WTC11 (cell line): Measurements from ENCODE around the gene ZNF385A. TPM values are rescaled to one million over a fixed set of nuclear protein-coding genes. Genes with fewer than 3 reads are reported as not detected.

ENCODE experiments used
- ATAC-seq: fragments of 200-7000 bp; cut with Tn5 transposase; 2 replicates; pipeline ENCODE4 v1.10.0; 2021; ENCODE audit warnings: mild to moderate bottlenecking, moderate library complexity
- CTCF ChIA-PET: fragments of 300-600 bp; sonication (Branson Sonifier 250); formaldehyde crosslinking; loops from one replicate; lab custom pipeline; 2021; ENCODE audit warnings: antibody characterized with exemption; lab: Charles Lee
- POLR2A ChIA-PET: fragments of 350-600 bp; sonication (Branson Sonifier 250); formaldehyde crosslinking; loops from one replicate; lab custom pipeline; 2021; ENCODE audit warnings: antibody characterized with exemption; lab: Charles Lee
- DNase-seq: peaks from one replicate; pipeline ENCODE4 v3.0.0; 2021; ENCODE audit warnings: low spot score
- H3K27ac Mint-ChIP-seq: 2 replicates; pipeline ENCODE4 v1.8.0; 2021; ENCODE audit warnings: mixed read lengths
- H3K27me3 Mint-ChIP-seq: 2 replicates; pipeline ENCODE4 v1.8.0; 2021; ENCODE audit warnings: low read depth, mild to moderate bottlenecking, moderate library complexity, mixed read lengths
- H3K36me3 Mint-ChIP-seq: 2 replicates; pipeline ENCODE4 v1.8.0; 2021; ENCODE audit warnings: mixed read lengths
- H3K4me1 Mint-ChIP-seq: 2 replicates; pipeline ENCODE4 v1.8.0; 2022; ENCODE audit warnings: mixed read lengths
- H3K4me3 Mint-ChIP-seq: 2 replicates; pipeline ENCODE4 v1.8.0; 2021; ENCODE audit warnings: mild to moderate bottlenecking, moderate library complexity, mixed read lengths
- H3K9me3 Mint-ChIP-seq: 2 replicates; pipeline ENCODE4 v1.8.0; 2021; ENCODE audit warnings: mixed read lengths
- AFF4 ChIP-seq: sonication (generic); formaldehyde crosslinking; IDR thresholded peaks from 2 replicates; pipeline ENCODE4 v1.8.1; 2023; ENCODE audit warnings: mild to moderate bottlenecking, missing genetic modification reagents, borderline replicate concordance
- CTCF ChIP-seq: fragments of 200-600 bp; IDR thresholded peaks from 2 replicates; pipeline ENCODE4 v1.8.0; 2022; ENCODE audit warnings: antibody characterized with exemption
- FOXP4 ChIP-seq: sonication (generic); formaldehyde crosslinking; IDR thresholded peaks from 2 replicates; pipeline ENCODE4 v1.8.0; 2022; ENCODE audit warnings: mild to moderate bottlenecking, missing genetic modification reagents
- GABPB1 ChIP-seq: sonication (generic); formaldehyde crosslinking; IDR thresholded peaks from 2 replicates; pipeline ENCODE4 v1.8.1; 2023; ENCODE audit warnings: mild to moderate bottlenecking, missing genetic modification reagents
- HMGA2 ChIP-seq: fragments of 250-450 bp; sonication (Bioruptor Pico); IDR thresholded peaks from 2 replicates; pipeline ENCODE4 v1.4.0; 2021; ENCODE audit warnings: mild to moderate bottlenecking, moderate library complexity
- MAX ChIP-seq: sonication (generic); formaldehyde crosslinking; IDR thresholded peaks from 2 replicates; pipeline ENCODE4 v1.8.0; 2022; ENCODE audit warnings: mild to moderate bottlenecking, missing genetic modification reagents
- MYBL2 ChIP-seq: sonication (generic); formaldehyde crosslinking; IDR thresholded peaks from 2 replicates; pipeline ENCODE4 v1.8.1; 2023; ENCODE audit warnings: mild to moderate bottlenecking, moderate library complexity, missing genetic modification reagents
- NFATC4 ChIP-seq: fragments of 250-450 bp; sonication (Bioruptor Pico); IDR thresholded peaks from 2 replicates; pipeline ENCODE4 v1.9.0; 2021; ENCODE audit warnings: mild to moderate bottlenecking
- ZNF219 ChIP-seq: sonication (generic); formaldehyde crosslinking; IDR thresholded peaks from 2 replicates; pipeline ENCODE4 v1.8.0; 2023; ENCODE audit warnings: missing genetic modification reagents, mild to moderate bottlenecking, borderline replicate concordance
- total RNA-seq: library from RNA; stranded (reverse); gene quantifications from 3 replicates; pipeline ENCODE4 v1.2.3, GENCODE V29; 2021

Gene ZNF385A
- total RNA-seq, 1 experiment from 2014 or later: 23.5 TPM

- TF ChIP-seq MYBL2 (CRISPR knock-in tag): no peak
- TF ChIP-seq MAX: no peak
- no peak for TF ChIP-seq FOXP4 (CRISPR knock-in tag)
- TF ChIP-seq NFATC4: no peak
- no peak for TF ChIP-seq HMGA2
- TF ChIP-seq GABPB1: no peak
Observed at GRCh38 chr12:54356228-54356627, 28.3 kb downstream of the ZNF385A start (continued).

GRCh38 chr12:54355104-54355815, 29.3 kb downstream of the ZNF385A start:
- H3K4me3 Mint-ChIP-seq: peak overlapping the region; percentile 22

More at GRCh38 chr12:54355104-54355815, 29.3 kb downstream of the ZNF385A start:
- ATAC-seq: no peak
- H3K4me1 Mint-ChIP-seq: peaks cover 36% of the 10 kb centered on the region
- no peaks in the 10 kb centered on the region for H3K9me3 Mint-ChIP-seq
- peaks cover 9% of the 10 kb centered on the region for H3K27me3 Mint-ChIP-seq
- TF ChIP-seq MYBL2 (CRISPR knock-in tag) (0 out of 2 replicates have a peak, but pooled peaks have one; percentile 20), CTCF (no peak), ZNF219 (CRISPR knock-in tag) (no peak), AFF4 (CRISPR knock-in tag) (no peak)
- TF ChIP-seq, all 79 proteins: peak for 1
- POLR2A ChIA-PET: no interaction called here
- Mint-ChIP-seq H3K27ac (peak overlapping the region; percentile 92), H3K36me3 (peaks cover 5% of the 10 kb centered on the region)
- CTCF ChIA-PET: interaction anchor here (0.9 to 9.1 kb wide), 6 partner anchors 15 to 135 kb away, joined by 3 to 200 read pairs (median 62); partner anchors contain the start of gene COPZ1
- DNase-seq: peak; percentile 29
